GM23338 (cell line): ENCODE results near the gene GPR39. TPM values are rescaled to one million over a fixed set of nuclear protein-coding genes. Genes with fewer than 3 reads are reported as not detected.

ENCODE experiments used
- ATAC-seq: fragments of 200-7000 bp; cut with Tn5 transposase; 3 replicates; pipeline ENCODE4 v1.9.1; 2020
- DNase-seq: peaks from one replicate; pipeline ENCODE4 v3.0.0-alpha.2; 2015; ENCODE audit warnings: low spot score
- H2AFZ ChIP-seq: fragments of 200-600 bp; sonication (generic); 2 replicates; pipeline ENCODE4 v1.8.0; 2016; ENCODE audit warnings: antibody characterized with exemption, mild to moderate bottlenecking, moderate library complexity
- H3F3A ChIP-seq: fragments of 200-600 bp; sonication (generic); replicated peaks from 2 replicates; pipeline ENCODE4 v1.8.0; 2017; ENCODE audit warnings: antibody characterized with exemption, mixed run types, low read depth
- H3K27ac ChIP-seq: fragments of 200-600 bp; sonication (generic); 2 replicates; pipeline ENCODE4 v1.6.1; 2016; ENCODE audit warnings: low read depth
- H3K27me3 ChIP-seq: fragments of 200-600 bp; sonication (generic); 2 replicates; pipeline ENCODE4 v1.8.0; 2016; ENCODE audit warnings: mild to moderate bottlenecking, mixed run types, moderate library complexity; ENCODE audit not compliant: insufficient read depth
- H3K36me3 ChIP-seq: fragments of 200-600 bp; sonication (generic); 2 replicates; pipeline ENCODE4 v1.8.0; 2016; ENCODE audit warnings: mild to moderate bottlenecking; ENCODE audit not compliant: insufficient read depth
- H3K4me1 ChIP-seq: fragments of 200-600 bp; sonication (generic); 2 replicates; pipeline ENCODE4 v1.8.0; 2016; ENCODE audit warnings: mild to moderate bottlenecking, moderate library complexity; ENCODE audit not compliant: insufficient read depth
- H3K4me2 ChIP-seq: fragments of 200-600 bp; sonication (generic); 2 replicates; pipeline ENCODE4 v1.7.1; 2017; ENCODE audit warnings: mixed run types
- H3K4me3 ChIP-seq: fragments of 200-600 bp; sonication (generic); 2 replicates; pipeline ENCODE4 v1.6.1; 2016; ENCODE audit warnings: mixed run types
- H3K79me2 ChIP-seq: fragments of 200-600 bp; sonication (generic); replicated peaks from 2 replicates; pipeline ENCODE4 v1.8.0; 2017; ENCODE audit warnings: mild to moderate bottlenecking; ENCODE audit not compliant: insufficient read depth
- H3K9me2 ChIP-seq: fragments of 200-600 bp; sonication (generic); 2 replicates; pipeline ENCODE4 v1.8.0; 2017; ENCODE audit not compliant: insufficient read depth
- H4K20me1 ChIP-seq: fragments of 200-600 bp; sonication (generic); replicated peaks from 2 replicates; pipeline ENCODE4 v1.8.0; 2017; ENCODE audit warnings: mild to moderate bottlenecking; ENCODE audit not compliant: insufficient read depth
- H3K27ac Mint-ChIP-seq: 2 replicates; pipeline ENCODE4 v1.8.0; 2020; ENCODE audit warnings: inconsistent platforms, mild to moderate bottlenecking, moderate library complexity, mixed read lengths
- H3K27me3 Mint-ChIP-seq: 3 replicates; pipeline ENCODE4 v1.8.0; 2022; ENCODE audit warnings: low read depth, mild to moderate bottlenecking, moderate library complexity, mixed read lengths, inconsistent platforms; ENCODE audit not compliant: insufficient read depth, poor library complexity
- H3K36me3 Mint-ChIP-seq: 3 replicates; pipeline ENCODE4 v1.8.0; 2021; ENCODE audit warnings: low read depth, mild to moderate bottlenecking, inconsistent platforms, moderate library complexity, mixed read lengths
- H3K4me1 Mint-ChIP-seq: 3 replicates; pipeline ENCODE4 v1.8.0; 2020; ENCODE audit warnings: mild to moderate bottlenecking, inconsistent platforms, mixed read lengths
- H3K4me3 Mint-ChIP-seq: 3 replicates; pipeline ENCODE4 v1.8.0; 2021; ENCODE audit warnings: moderate library complexity, mild to moderate bottlenecking, inconsistent platforms, mixed read lengths
- H3K9me3 Mint-ChIP-seq: 3 replicates; pipeline ENCODE4 v1.8.0; 2020; ENCODE audit warnings: moderate library complexity, mild to moderate bottlenecking, inconsistent platforms, mixed read lengths
- CREB1 ChIP-seq: fragments of 250-450 bp; sonication (Bioruptor Pico); IDR thresholded peaks from 2 replicates; pipeline ENCODE4 v1.5.0; 2020; ENCODE audit warnings: low read depth, mild to moderate bottlenecking, moderate library complexity
- EZH2 ChIP-seq: fragments of 200-600 bp; sonication (generic); IDR thresholded peaks from one replicate; pipeline ENCODE4 v1.8.0; 2017; ENCODE audit warnings: antibody characterized with exemption, mild to moderate bottlenecking, low read depth; ENCODE audit not compliant: unreplicated experiment
- EZH2phosphoT487 ChIP-seq: fragments of 200-600 bp; sonication (generic); IDR thresholded peaks from one replicate; pipeline ENCODE4 v1.8.1; 2018; ENCODE audit warnings: antibody characterized with exemption; ENCODE audit not compliant: unreplicated experiment
- JUNB ChIP-seq: IDR thresholded peaks from one replicate; pipeline ENCODE4 v1.6.1; 2016; ENCODE audit warnings: antibody characterized with exemption; ENCODE audit not compliant: unreplicated experiment
- NANOG ChIP-seq: IDR thresholded peaks from 2 replicates; pipeline ENCODE4 v1.6.1; 2016; ENCODE audit warnings: antibody characterized with exemption, borderline replicate concordance
- POLR2AphosphoS5 ChIP-seq: IDR thresholded peaks from 2 replicates; pipeline ENCODE4 v1.6.1; 2016; ENCODE audit warnings: antibody characterized with exemption, low read depth
- STAT1 ChIP-seq: IDR thresholded peaks from one replicate; pipeline ENCODE4 v1.6.1; 2016; ENCODE audit warnings: antibody characterized with exemption; ENCODE audit not compliant: unreplicated experiment
- ZNF114 ChIP-seq: fragments of 250-450 bp; sonication (Bioruptor Pico); IDR thresholded peaks from 2 replicates; pipeline ENCODE4 v1.5.0; 2020; ENCODE audit warnings: mild to moderate bottlenecking, moderate library complexity
- ZNF331 ChIP-seq: fragments of 250-450 bp; sonication (Bioruptor Pico); IDR thresholded peaks from 2 replicates; pipeline ENCODE4 v1.5.0; 2020; ENCODE audit warnings: low read depth, mild to moderate bottlenecking, moderate library complexity
- polyA plus RNA-seq: library from polyadenylated mRNA; unstranded; fragments of >200 nt; fragmentation: Nextera tagmentation; extraction: Ambion mirVana; gene quantifications from 2 replicates; pipeline ENCODE4 v1.2.1, GENCODE V29; 2016
- total RNA-seq: library from RNA; depleted of rRNA; stranded (reverse); fragments of >200 nt; shearing (Covaris generic); gene quantifications from 2 replicates; pipeline ENCODE4 v1.2.3, GENCODE V29; 2014
- TF ChIP-seq, protein P1 (sequence below): fragments of 250-450 bp; sonication (Bioruptor Pico); IDR thresholded peaks from 2 replicates; pipeline ENCODE4 v1.5.0; 2020; ENCODE audit warnings: mild to moderate bottlenecking, moderate library complexity
- TF ChIP-seq, protein P2 (sequence below), 2 experiments: fragments of 200-600 bp in 1 of 2; sonication (generic) in 1 of 2; conservative IDR thresholded peaks; 2 replicates each; pipeline versions ENCODE4 v1.5.1 to v1.6.1; 2016 to 2017; ENCODE audit warnings: antibody characterized with exemption in 2 of 2, low read depth in 2 of 2, mild to moderate bottlenecking in 2 of 2, moderate library complexity in 1 of 2
- TF ChIP-seq, protein P3 (sequence below): IDR thresholded peaks from one replicate; pipeline ENCODE4 v1.6.1; 2018; ENCODE audit warnings: antibody characterized with exemption; ENCODE audit not compliant: unreplicated experiment
- TF ChIP-seq, protein P4 (sequence below): IDR thresholded peaks from 2 replicates; pipeline ENCODE4 v1.6.1; 2016; ENCODE audit warnings: antibody characterized with exemption

Gene GPR39
- total and polyA plus RNA-seq, 2 experiments from 2014 or later = 0.55 to 1.9 TPM

DNA sequence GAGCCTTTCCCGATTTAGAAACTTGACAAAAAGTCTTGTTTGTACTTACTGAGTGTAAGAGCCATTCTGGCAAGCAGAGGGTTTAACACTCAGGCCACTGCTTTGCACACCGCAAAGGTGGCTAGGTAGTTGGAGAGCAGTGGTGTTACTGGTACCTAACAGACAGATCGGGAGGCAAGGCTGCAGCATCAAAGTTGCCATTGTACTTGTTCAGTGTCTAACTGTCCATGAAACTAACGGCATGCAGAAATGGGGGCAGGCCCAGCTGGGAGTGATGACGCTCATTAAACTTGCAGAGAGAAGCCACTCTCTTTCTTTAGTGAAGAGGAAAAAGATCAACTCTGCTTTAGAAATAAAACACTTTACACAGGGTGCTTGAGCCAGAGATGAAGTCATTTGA lies 10.1 kb downstream of the GPR39 start:
- Histone ChIP-seq H3K4me2 (no peak overlapping the region), H3K36me3 (no peaks in the 10 kb centered on the region), H2AFZ (no peak overlapping the region), H3K9me2 (0 out of 2 replicates have a peak, but pooled peaks cover 7% of the 10 kb centered on the region), H3K27me3 (no peaks in the 10 kb centered on the region), H4K20me1 (no peaks in the 10 kb centered on the region), H3K4me3 (no peak overlapping the region), H3F3A (no peaks in the 10 kb centered on the region), H3K27ac (no peak overlapping the region), H3K4me1 (no peaks in the 10 kb centered on the region), H3K79me2 (no peaks in the 10 kb centered on the region)
- Mint-ChIP-seq H3K27ac (no peak overlapping the region), H3K4me1 (no peaks in the 10 kb centered on the region), H3K9me3 (no peaks in the 10 kb centered on the region), H3K36me3 (no peaks in the 10 kb centered on the region), H3K27me3 (no peaks in the 10 kb centered on the region), H3K4me3 (no peak overlapping the region)
- no peak for ATAC-seq
- TF ChIP-seq EZH2phosphoT487 = no peak
- TF ChIP-seq ZNF114 (CRISPR knock-in tag) = no peak
- no peak for TF ChIP-seq EZH2
- TF ChIP-seq, protein P1, sequence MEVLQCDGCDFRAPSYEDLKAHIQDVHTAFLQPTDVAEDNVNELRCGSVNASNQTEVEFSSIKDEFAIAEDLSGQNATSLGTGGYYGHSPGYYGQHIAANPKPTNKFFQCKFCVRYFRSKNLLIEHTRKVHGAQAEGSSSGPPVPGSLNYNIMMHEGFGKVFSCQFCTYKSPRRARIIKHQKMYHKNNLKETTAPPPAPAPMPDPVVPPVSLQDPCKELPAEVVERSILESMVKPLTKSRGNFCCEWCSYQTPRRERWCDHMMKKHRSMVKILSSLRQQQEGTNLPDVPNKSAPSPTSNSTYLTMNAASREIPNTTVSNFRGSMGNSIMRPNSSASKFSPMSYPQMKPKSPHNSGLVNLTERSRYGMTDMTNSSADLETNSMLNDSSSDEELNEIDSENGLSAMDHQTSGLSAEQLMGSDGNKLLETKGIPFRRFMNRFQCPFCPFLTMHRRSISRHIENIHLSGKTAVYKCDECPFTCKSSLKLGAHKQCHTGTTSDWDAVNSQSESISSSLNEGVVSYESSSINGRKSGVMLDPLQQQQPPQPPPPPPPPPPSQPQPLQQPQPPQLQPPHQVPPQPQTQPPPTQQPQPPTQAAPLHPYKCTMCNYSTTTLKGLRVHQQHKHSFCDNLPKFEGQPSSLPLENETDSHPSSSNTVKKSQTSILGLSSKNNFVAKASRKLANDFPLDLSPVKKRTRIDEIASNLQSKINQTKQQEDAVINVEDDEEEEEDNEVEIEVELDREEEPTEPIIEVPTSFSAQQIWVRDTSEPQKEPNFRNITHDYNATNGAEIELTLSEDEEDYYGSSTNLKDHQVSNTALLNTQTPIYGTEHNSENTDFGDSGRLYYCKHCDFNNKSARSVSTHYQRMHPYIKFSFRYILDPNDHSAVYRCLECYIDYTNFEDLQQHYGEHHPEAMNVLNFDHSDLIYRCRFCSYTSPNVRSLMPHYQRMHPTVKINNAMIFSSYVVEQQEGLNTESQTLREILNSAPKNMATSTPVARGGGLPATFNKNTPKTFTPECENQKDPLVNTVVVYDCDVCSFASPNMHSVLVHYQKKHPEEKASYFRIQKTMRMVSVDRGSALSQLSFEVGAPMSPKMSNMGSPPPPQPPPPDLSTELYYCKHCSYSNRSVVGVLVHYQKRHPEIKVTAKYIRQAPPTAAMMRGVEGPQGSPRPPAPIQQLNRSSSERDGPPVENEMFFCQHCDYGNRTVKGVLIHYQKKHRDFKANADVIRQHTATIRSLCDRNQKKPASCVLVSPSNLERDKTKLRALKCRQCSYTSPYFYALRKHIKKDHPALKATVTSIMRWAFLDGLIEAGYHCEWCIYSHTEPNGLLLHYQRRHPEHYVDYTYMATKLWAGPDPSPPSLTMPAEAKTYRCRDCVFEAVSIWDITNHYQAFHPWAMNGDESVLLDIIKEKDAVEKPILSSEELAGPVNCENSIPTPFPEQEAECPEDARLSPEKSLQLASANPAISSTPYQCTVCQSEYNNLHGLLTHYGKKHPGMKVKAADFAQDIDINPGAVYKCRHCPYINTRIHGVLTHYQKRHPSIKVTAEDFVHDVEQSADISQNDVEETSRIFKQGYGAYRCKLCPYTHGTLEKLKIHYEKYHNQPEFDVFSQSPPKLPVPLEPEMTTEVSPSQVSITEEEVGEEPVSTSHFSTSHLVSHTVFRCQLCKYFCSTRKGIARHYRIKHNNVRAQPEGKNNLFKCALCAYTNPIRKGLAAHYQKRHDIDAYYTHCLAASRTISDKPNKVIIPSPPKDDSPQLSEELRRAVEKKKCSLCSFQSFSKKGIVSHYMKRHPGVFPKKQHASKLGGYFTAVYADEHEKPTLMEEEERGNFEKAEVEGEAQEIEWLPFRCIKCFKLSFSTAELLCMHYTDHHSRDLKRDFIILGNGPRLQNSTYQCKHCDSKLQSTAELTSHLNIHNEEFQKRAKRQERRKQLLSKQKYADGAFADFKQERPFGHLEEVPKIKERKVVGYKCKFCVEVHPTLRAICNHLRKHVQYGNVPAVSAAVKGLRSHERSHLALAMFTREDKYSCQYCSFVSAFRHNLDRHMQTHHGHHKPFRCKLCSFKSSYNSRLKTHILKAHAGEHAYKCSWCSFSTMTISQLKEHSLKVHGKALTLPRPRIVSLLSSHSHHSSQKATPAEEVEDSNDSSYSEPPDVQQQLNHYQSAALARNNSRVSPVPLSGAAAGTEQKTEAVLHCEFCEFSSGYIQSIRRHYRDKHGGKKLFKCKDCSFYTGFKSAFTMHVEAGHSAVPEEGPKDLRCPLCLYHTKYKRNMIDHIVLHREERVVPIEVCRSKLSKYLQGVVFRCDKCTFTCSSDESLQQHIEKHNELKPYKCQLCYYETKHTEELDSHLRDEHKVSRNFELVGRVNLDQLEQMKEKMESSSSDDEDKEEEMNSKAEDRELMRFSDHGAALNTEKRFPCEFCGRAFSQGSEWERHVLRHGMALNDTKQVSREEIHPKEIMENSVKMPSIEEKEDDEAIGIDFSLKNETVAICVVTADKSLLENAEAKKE (CRISPR knock-in tag) = no peak
- TF ChIP-seq, protein P2, sequence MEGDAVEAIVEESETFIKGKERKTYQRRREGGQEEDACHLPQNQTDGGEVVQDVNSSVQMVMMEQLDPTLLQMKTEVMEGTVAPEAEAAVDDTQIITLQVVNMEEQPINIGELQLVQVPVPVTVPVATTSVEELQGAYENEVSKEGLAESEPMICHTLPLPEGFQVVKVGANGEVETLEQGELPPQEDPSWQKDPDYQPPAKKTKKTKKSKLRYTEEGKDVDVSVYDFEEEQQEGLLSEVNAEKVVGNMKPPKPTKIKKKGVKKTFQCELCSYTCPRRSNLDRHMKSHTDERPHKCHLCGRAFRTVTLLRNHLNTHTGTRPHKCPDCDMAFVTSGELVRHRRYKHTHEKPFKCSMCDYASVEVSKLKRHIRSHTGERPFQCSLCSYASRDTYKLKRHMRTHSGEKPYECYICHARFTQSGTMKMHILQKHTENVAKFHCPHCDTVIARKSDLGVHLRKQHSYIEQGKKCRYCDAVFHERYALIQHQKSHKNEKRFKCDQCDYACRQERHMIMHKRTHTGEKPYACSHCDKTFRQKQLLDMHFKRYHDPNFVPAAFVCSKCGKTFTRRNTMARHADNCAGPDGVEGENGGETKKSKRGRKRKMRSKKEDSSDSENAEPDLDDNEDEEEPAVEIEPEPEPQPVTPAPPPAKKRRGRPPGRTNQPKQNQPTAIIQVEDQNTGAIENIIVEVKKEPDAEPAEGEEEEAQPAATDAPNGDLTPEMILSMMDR (conservative IDR thresholded peaks at IDR 0.05; ENCODE audit: low read depth in 2 of 2) = no peak
- no peak for TF ChIP-seq JUNB
- TF ChIP-seq STAT1 = no peak
- no peak for TF ChIP-seq CREB1 (CRISPR knock-in tag)
- TF ChIP-seq, protein P3, sequence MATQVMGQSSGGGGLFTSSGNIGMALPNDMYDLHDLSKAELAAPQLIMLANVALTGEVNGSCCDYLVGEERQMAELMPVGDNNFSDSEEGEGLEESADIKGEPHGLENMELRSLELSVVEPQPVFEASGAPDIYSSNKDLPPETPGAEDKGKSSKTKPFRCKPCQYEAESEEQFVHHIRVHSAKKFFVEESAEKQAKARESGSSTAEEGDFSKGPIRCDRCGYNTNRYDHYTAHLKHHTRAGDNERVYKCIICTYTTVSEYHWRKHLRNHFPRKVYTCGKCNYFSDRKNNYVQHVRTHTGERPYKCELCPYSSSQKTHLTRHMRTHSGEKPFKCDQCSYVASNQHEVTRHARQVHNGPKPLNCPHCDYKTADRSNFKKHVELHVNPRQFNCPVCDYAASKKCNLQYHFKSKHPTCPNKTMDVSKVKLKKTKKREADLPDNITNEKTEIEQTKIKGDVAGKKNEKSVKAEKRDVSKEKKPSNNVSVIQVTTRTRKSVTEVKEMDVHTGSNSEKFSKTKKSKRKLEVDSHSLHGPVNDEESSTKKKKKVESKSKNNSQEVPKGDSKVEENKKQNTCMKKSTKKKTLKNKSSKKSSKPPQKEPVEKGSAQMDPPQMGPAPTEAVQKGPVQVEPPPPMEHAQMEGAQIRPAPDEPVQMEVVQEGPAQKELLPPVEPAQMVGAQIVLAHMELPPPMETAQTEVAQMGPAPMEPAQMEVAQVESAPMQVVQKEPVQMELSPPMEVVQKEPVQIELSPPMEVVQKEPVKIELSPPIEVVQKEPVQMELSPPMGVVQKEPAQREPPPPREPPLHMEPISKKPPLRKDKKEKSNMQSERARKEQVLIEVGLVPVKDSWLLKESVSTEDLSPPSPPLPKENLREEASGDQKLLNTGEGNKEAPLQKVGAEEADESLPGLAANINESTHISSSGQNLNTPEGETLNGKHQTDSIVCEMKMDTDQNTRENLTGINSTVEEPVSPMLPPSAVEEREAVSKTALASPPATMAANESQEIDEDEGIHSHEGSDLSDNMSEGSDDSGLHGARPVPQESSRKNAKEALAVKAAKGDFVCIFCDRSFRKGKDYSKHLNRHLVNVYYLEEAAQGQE = no peak
- no peak for TF ChIP-seq NANOG
- TF ChIP-seq, protein P4, sequence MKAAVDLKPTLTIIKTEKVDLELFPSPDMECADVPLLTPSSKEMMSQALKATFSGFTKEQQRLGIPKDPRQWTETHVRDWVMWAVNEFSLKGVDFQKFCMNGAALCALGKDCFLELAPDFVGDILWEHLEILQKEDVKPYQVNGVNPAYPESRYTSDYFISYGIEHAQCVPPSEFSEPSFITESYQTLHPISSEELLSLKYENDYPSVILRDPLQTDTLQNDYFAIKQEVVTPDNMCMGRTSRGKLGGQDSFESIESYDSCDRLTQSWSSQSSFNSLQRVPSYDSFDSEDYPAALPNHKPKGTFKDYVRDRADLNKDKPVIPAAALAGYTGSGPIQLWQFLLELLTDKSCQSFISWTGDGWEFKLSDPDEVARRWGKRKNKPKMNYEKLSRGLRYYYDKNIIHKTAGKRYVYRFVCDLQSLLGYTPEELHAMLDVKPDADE = no peak
- TF ChIP-seq POLR2AphosphoS5 = no peak
- TF ChIP-seq ZNF331 (CRISPR knock-in tag) = no peak
- DNase-seq = no peak
